IMR-90 (cell line): ENCODE data around the gene HECW1. TPM values are rescaled to one million over a fixed set of nuclear protein-coding genes. Genes with fewer than 3 reads are reported as not detected.

Experiments
- ATAC-seq: fragments of 200-7000 bp; cut with Tn5 transposase; 2 replicates; pipeline ENCODE4 v1.9.1; 2020; ENCODE audit warnings: low read depth, mild to moderate bottlenecking, moderate library complexity
- BruUV-seq: library from RNA; stranded (reverse); fragments of 400-500 nt; replicated peaks from 2 replicates; lab custom pipeline; 2021; lab: Mats Ljungman, UMichigan
- CTCF ChIA-PET: fragments of 300-600 bp; formaldehyde crosslinking; extraction: SDS; loops from one replicate; lab custom pipeline; 2021; ENCODE audit warnings: antibody characterized with exemption; lab: Yijun Ruan, JAX
- POLR2A ChIA-PET: fragments of 300-600 bp; sonication (Branson Sonifier 250); formaldehyde crosslinking; loops from one replicate; lab custom pipeline; 2022; ENCODE audit warnings: antibody characterized with exemption; ENCODE audit not compliant: unreplicated experiment; lab: Charles Lee
- DNase-seq: peaks from one replicate; pipeline ENCODE4 v3.0.0; 2013
- H2AFZ ChIP-seq: replicated peaks from 2 replicates; pipeline ENCODE3; 2013; ENCODE audit warnings: low read length, mild to moderate bottlenecking; ENCODE audit not compliant: poor library complexity
- H2AK5ac ChIP-seq: 2 replicates; pipeline ENCODE4 v1.6.1; 2013; ENCODE audit warnings: low read depth, low read length, inconsistent platforms
- H2AK9ac ChIP-seq: replicated peaks from 2 replicates; pipeline ENCODE3; 2013; ENCODE audit warnings: mild to moderate bottlenecking, low read depth, low read length, moderate library complexity; ENCODE audit not compliant: poor library complexity
- H2BK120ac ChIP-seq: 2 replicates; pipeline ENCODE4 v1.6.1; 2013; ENCODE audit warnings: low read depth, low read length, inconsistent platforms
- H2BK15ac ChIP-seq: 3 replicates; pipeline ENCODE4 v1.6.1; 2013; ENCODE audit warnings: low read depth, low read length, inconsistent platforms
- H2BK20ac ChIP-seq: 2 replicates; pipeline ENCODE4 v1.6.1; 2013; ENCODE audit warnings: low read depth, mild to moderate bottlenecking, inconsistent platforms, low read length, moderate library complexity
- H2BK5ac ChIP-seq: 2 replicates; pipeline ENCODE4 v1.6.1; 2013; ENCODE audit warnings: mild to moderate bottlenecking, low read depth, low read length, inconsistent platforms; ENCODE audit not compliant: poor library complexity, severe bottlenecking
- H3K14ac ChIP-seq: replicated peaks from 2 replicates; pipeline ENCODE4 v1.6.1; 2013; ENCODE audit warnings: low read depth, low read length, inconsistent platforms
- H3K18ac ChIP-seq: 2 replicates; pipeline ENCODE4 v1.6.1; 2013; ENCODE audit warnings: low read depth, low read length, control low read depth
- H3K23ac ChIP-seq: 2 replicates; pipeline ENCODE4 v1.6.1; 2013; ENCODE audit warnings: low read depth, low read length, inconsistent platforms
- H3K27ac ChIP-seq: 2 replicates; pipeline ENCODE4 v1.5.1; 2013; ENCODE audit warnings: mild to moderate bottlenecking, control low read depth, low read length; ENCODE audit not compliant: insufficient read depth
- H3K27me3 ChIP-seq: 2 replicates; pipeline ENCODE4 v1.6.1; 2013; ENCODE audit warnings: low read length; ENCODE audit not compliant: control insufficient read depth, insufficient read depth
- H3K36me3 ChIP-seq: 2 replicates; pipeline ENCODE4 v1.6.1; 2013; ENCODE audit warnings: low read length, mixed read lengths; ENCODE audit not compliant: control insufficient read depth, insufficient read depth
- H3K4ac ChIP-seq: 2 replicates; pipeline ENCODE4 v1.6.1; 2013; ENCODE audit warnings: low read depth, low read length, inconsistent platforms
- H3K4me1 ChIP-seq: 2 replicates; pipeline ENCODE4 v1.6.1; 2013; ENCODE audit warnings: low read length, mixed read lengths; ENCODE audit not compliant: control insufficient read depth, insufficient read depth
- H3K4me2 ChIP-seq: 2 replicates; pipeline ENCODE4 v1.6.1; 2013; ENCODE audit warnings: low read depth, mild to moderate bottlenecking, control low read depth, low read length, moderate library complexity
- H3K4me3 ChIP-seq: 2 replicates; pipeline ENCODE4 v1.5.1; 2013; ENCODE audit warnings: low read depth, mild to moderate bottlenecking, control low read depth, low read length, moderate library complexity; ENCODE audit not compliant: insufficient read depth
- H3K56ac ChIP-seq: 2 replicates; pipeline ENCODE4 v1.6.1; 2013; ENCODE audit warnings: low read length, inconsistent platforms; ENCODE audit not compliant: insufficient read depth; ENCODE audit errors: extremely low read depth
- H3K79me1 ChIP-seq, 2 experiments: 2 replicates each; pipeline ENCODE4 v1.6.1; 2013; ENCODE audit warnings: low read length in 2 of 2, inconsistent platforms in 1 of 2, low read depth in 1 of 2
- H3K9ac ChIP-seq: 2 replicates; pipeline ENCODE4 v1.6.1; 2013; ENCODE audit warnings: low read depth, low read length, control low read depth
- H3K9me1 ChIP-seq: 2 replicates; pipeline ENCODE4 v1.6.1; 2013; ENCODE audit warnings: low read length, inconsistent platforms; ENCODE audit not compliant: insufficient read depth
- H3K9me3 ChIP-seq: 2 replicates; pipeline ENCODE4 v1.6.1; 2013; ENCODE audit warnings: low read length; ENCODE audit not compliant: control insufficient read depth, insufficient read depth
- H4K20me1 ChIP-seq: 2 replicates; pipeline ENCODE4 v1.6.1; 2013; ENCODE audit warnings: low read length, inconsistent platforms; ENCODE audit not compliant: insufficient read depth
- H4K5ac ChIP-seq: 2 replicates; pipeline ENCODE4 v1.6.1; 2013; ENCODE audit warnings: mild to moderate bottlenecking, low read depth, low read length, control low read depth
- H4K8ac ChIP-seq, 2 experiments: 2 replicates each; pipeline ENCODE4 v1.6.1; 2013; ENCODE audit warnings: low read depth in 2 of 2, low read length in 2 of 2, control low read depth in 1 of 2, inconsistent platforms in 1 of 2
- H4K91ac ChIP-seq: 2 replicates; pipeline ENCODE4 v1.6.1; 2013; ENCODE audit warnings: low read depth, low read length, inconsistent platforms; ENCODE audit not compliant: insufficient read depth
- BHLHE40 ChIP-seq: fragments of 150-350 bp; IDR thresholded peaks from 2 replicates; pipeline ENCODE4 v1.6.1; 2016; ENCODE audit warnings: mild to moderate bottlenecking, low read depth, low read length
- CHD1 ChIP-seq: IDR thresholded peaks from 2 replicates; pipeline ENCODE4 v1.6.1; 2012; ENCODE audit warnings: low read depth, low read length, improper control_type of control experiment
- FOS ChIP-seq: fragments of 150-350 bp; IDR thresholded peaks from 2 replicates; pipeline ENCODE4 v1.6.1; 2016; ENCODE audit warnings: low read depth, low read length
- MAFK ChIP-seq: IDR thresholded peaks from 2 replicates; pipeline ENCODE4 v1.6.1; 2012; ENCODE audit warnings: low read depth, low read length, improper control_type of control experiment
- MAZ ChIP-seq: IDR thresholded peaks from 2 replicates; pipeline ENCODE4 v1.6.1; 2012; ENCODE audit warnings: low read depth, mild to moderate bottlenecking, low read length, improper control_type of control experiment, moderate library complexity, borderline replicate concordance
- MXI1 ChIP-seq: IDR thresholded peaks from 2 replicates; pipeline ENCODE4 v1.6.1; 2012; ENCODE audit warnings: low read depth, mild to moderate bottlenecking, low read length, moderate library complexity, borderline replicate concordance
- NFE2L2 ChIP-seq: fragments of 150-350 bp; IDR thresholded peaks from 2 replicates; pipeline ENCODE4 v1.6.1; 2016; ENCODE audit warnings: low read depth, mild to moderate bottlenecking, low read length
- RFX5 ChIP-seq: IDR thresholded peaks from 2 replicates; pipeline ENCODE4 v1.8.0; 2012; ENCODE audit warnings: low read depth, mild to moderate bottlenecking, low read length, moderate library complexity
- SMC3 ChIP-seq: fragments of 150-350 bp; IDR thresholded peaks from 2 replicates; pipeline ENCODE4 v1.6.1; 2016; ENCODE audit warnings: low read depth, mild to moderate bottlenecking, antibody characterized with exemption, low read length, moderate library complexity
- USF2 ChIP-seq: fragments of 150-350 bp; IDR thresholded peaks from 2 replicates; pipeline ENCODE4 v1.6.1; 2017; ENCODE audit warnings: mild to moderate bottlenecking, antibody characterized with exemption, low read length, low read depth
- WGBS, 2 experiments: methylation state at CpG; one replicate each; pipeline versions ENCODE4 v1.1.5 to v1.1.7; 2013; ENCODE audit warnings: missing lambda C conversion rate in 2 of 2; ENCODE audit not compliant: insufficient read length in 1 of 2; ENCODE audit errors: extremely low coverage in 2 of 2; 5-methylcytosine and 5-hydroxymethylcytosine counted together
- dilution Hi-C: fragments of 300-500 bp; cut with HindIII; formaldehyde crosslinking; loops from one replicate; pipeline ENCODE4 v1.14.3; 2018; ENCODE audit warnings: low sequenced_read_pairs; ENCODE audit not compliant: unreplicated experiment
- in situ Hi-C: fragments of 300-500 bp; cut with MboI; formaldehyde crosslinking; loops from 3 replicates; pipeline ENCODE4 v1.14.3; 2019; ENCODE audit warnings: low sequenced_read_pairs, inconsistent platforms, mixed read lengths
- intact Hi-C: fragments of 100-400 bp; cut with micrococcal nuclease; formaldehyde crosslinking; loops from 2 replicates; pipeline ENCODE4 v1.10.0; 2022
- polyA plus RNA-seq, 3 experiments: library from polyadenylated mRNA; depleted of rRNA; stranded (reverse); fragments of >200 nt; gene quantifications; 2 replicates each; pipeline ENCODE4 v1.2.3, GENCODE V29; 2012; ENCODE audit warnings: low replicate concordance in 1 of 3
- total RNA-seq: library from RNA; depleted of rRNA; stranded (reverse); fragments of >200 nt; gene quantifications from 2 replicates; pipeline ENCODE4 v1.2.3, GENCODE V29; 2012
- TF ChIP-seq, protein P1 (sequence below): conservative IDR thresholded peaks from 2 replicates; pipeline ENCODE4 v1.5.1; 2012; ENCODE audit warnings: mild to moderate bottlenecking, low read depth, low read length, improper control_type of control experiment

The HECW1 gene
- total and polyA plus RNA-seq, 2 of the 4 experiments (the other 2 are of a cell fraction), result 0.56 to 1.3 TPM

- H3K36me3 ChIP-seq, result no peaks in the 10 kb centered on the region
- no peak overlapping the region for H3K4me2 ChIP-seq
- BruUV-seq, result no TSS peak
- no peak overlapping the region for H3K23ac ChIP-seq
- H3K27me3 ChIP-seq, result peaks cover 24% of the 10 kb centered on the region
- no peak overlapping the region for H2BK5ac ChIP-seq
- no peak overlapping the region for H2AFZ ChIP-seq
- no peak overlapping the region for H4K5ac ChIP-seq
- ChIA-PET CTCF (no interaction called here), POLR2A (no interaction called here)
- no peak overlapping the region for H2AK5ac ChIP-seq
- H3K9ac ChIP-seq, result no peak overlapping the region
- no peak overlapping the region for H3K4me3 ChIP-seq
- intact Hi-C loops, result no loop called here
- no peak for DNase-seq
- H3K27ac ChIP-seq, result no peak overlapping the region
- H3K4ac ChIP-seq, result no peak overlapping the region
- H3K18ac ChIP-seq, result no peak overlapping the region
- H4K91ac ChIP-seq, result no peak overlapping the region
- dilution Hi-C loops, result no loop called here
- no CpG with 5 or more reads among the region's 3 CpGs for WGBS, 2 experiments
- peaks cover 4% of the 10 kb centered on the region; the same call in 1 of the 2 replicates for H3K9me1 ChIP-seq
- ATAC-seq, result no peak
- H3K56ac ChIP-seq, result no peak overlapping the region
- no peak overlapping the region for H3K14ac ChIP-seq
- in situ Hi-C loops, result no loop called here
- H3K4me1 ChIP-seq, result peaks cover 4% of the 10 kb centered on the region; the same call in 1 of the 2 replicates
- H2BK120ac ChIP-seq, result no peak overlapping the region
- H2BK15ac ChIP-seq, result no peak overlapping the region
- no peak overlapping the region for H2BK20ac ChIP-seq
- TF ChIP-seq MAZ (no peak), MAFK (no peak), FOS (no peak), RFX5 (no peak), CHD1 (no peak), NFE2L2 (no peak), USF2 (no peak), MXI1 (no peak), SMC3 (no peak), BHLHE40 (no peak)
- TF ChIP-seq, protein P1, sequence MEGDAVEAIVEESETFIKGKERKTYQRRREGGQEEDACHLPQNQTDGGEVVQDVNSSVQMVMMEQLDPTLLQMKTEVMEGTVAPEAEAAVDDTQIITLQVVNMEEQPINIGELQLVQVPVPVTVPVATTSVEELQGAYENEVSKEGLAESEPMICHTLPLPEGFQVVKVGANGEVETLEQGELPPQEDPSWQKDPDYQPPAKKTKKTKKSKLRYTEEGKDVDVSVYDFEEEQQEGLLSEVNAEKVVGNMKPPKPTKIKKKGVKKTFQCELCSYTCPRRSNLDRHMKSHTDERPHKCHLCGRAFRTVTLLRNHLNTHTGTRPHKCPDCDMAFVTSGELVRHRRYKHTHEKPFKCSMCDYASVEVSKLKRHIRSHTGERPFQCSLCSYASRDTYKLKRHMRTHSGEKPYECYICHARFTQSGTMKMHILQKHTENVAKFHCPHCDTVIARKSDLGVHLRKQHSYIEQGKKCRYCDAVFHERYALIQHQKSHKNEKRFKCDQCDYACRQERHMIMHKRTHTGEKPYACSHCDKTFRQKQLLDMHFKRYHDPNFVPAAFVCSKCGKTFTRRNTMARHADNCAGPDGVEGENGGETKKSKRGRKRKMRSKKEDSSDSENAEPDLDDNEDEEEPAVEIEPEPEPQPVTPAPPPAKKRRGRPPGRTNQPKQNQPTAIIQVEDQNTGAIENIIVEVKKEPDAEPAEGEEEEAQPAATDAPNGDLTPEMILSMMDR, result no peak
- no peaks in the 10 kb centered on the region for H3K9me3 ChIP-seq
- H2AK9ac ChIP-seq, result no peak overlapping the region
- H3K79me1 ChIP-seq, result no peaks in the 10 kb centered on the region
- H4K8ac ChIP-seq, result no peak overlapping the region
- no peaks in the 10 kb centered on the region for H4K20me1 ChIP-seq
Measured at GRCh38 chr7:43486634-43487033, 374.2 kb downstream of the HECW1 start.
